ENCODE measurements around the gene INPP5A.

GRCh38 chr10:132704008-132704814, 166.6 kb downstream of the INPP5A start:
- TF ChIP-seq CTCF (IDR thresholded peaks at IDR 0.05): no peak
- TF ChIP-seq POLR2A (IDR thresholded peaks at IDR 0.05): no peak
